ENCODE results near the gene ASCC3. TPM values are rescaled to one million over a fixed set of nuclear protein-coding genes. Genes with fewer than 3 reads are reported as not detected.

Gene ASCC3
- total RNA-seq, 1 donor from 2014 or later, result 75.3 TPM

GRCh38 chr6:100700009-100700408 is 181.1 kb downstream of the ASCC3 start:
- Histone ChIP-seq H4K20me1 (ENCODE audit: low read depth) (no peaks in the 10 kb centered on the region), H2AFZ (replicated peaks) (no peak overlapping the region), H3K79me2 (ENCODE audit: low read depth) (no peaks in the 10 kb centered on the region), H3K4me1 (no peaks in the 10 kb centered on the region), H3K4me3 (no peak overlapping the region), H3K4me2 (no peak overlapping the region), H3K9me3 (ENCODE audit: low read depth) (no peaks in the 10 kb centered on the region), H3F3A (ENCODE audit: low read depth) (no peaks in the 10 kb centered on the region), H3K36me3 (no peaks in the 10 kb centered on the region), H3K27me3 (no peaks in the 10 kb centered on the region), H3K27ac (no peak overlapping the region), H3K9ac (no peak overlapping the region)
- H3K4me3 Mint-ChIP-seq, result no peak overlapping the region
- peaks cover 15% of the 10 kb centered on the region for H3K36me3 Mint-ChIP-seq
- H3K27me3 Mint-ChIP-seq (ENCODE audit: insufficient read depth, low read depth), result no peaks in the 10 kb centered on the region
- peaks cover 14% of the 10 kb centered on the region for H3K9me3 Mint-ChIP-seq
- DNase-seq (ENCODE audit: low spot score), result no peak
- H3K27ac Mint-ChIP-seq, result no peak overlapping the region
- H3K4me1 Mint-ChIP-seq, result peaks cover 3% of the 10 kb centered on the region
- TF ChIP-seq EZH2phosphoT487 (IDR thresholded peaks at IDR 0.05) (no peak), CTCF (IDR thresholded peaks at IDR 0.05) (no peak), EZH2 (IDR thresholded peaks at IDR 0.05) (no peak)

- H3K9me3 ChIP-seq (ENCODE audit: low read depth), result no peaks in the 10 kb centered on the region
- H3K79me2 ChIP-seq (ENCODE audit: low read depth), result no peaks in the 10 kb centered on the region
- H3K4me1 Mint-ChIP-seq, result no peaks in the 10 kb centered on the region
- no peaks in the 10 kb centered on the region for H3F3A ChIP-seq (ENCODE audit: low read depth)
- H3K27ac ChIP-seq, result no peak overlapping the region
- H3K4me3 ChIP-seq, result no peak overlapping the region
- no peaks in the 10 kb centered on the region for H4K20me1 ChIP-seq (ENCODE audit: low read depth)
- H3K9me3 Mint-ChIP-seq, result peaks cover 10% of the 10 kb centered on the region
- DNase-seq (ENCODE audit: low spot score), result no peak
- TF ChIP-seq CTCF (IDR thresholded peaks at IDR 0.05) (no peak), EZH2 (IDR thresholded peaks at IDR 0.05) (no peak), EZH2phosphoT487 (IDR thresholded peaks at IDR 0.05) (no peak)
- no peaks in the 10 kb centered on the region for H3K36me3 ChIP-seq
- no peak overlapping the region for H3K27ac Mint-ChIP-seq
- peaks cover 6% of the 10 kb centered on the region for H3K36me3 Mint-ChIP-seq
- no peak overlapping the region for H2AFZ ChIP-seq (replicated peaks)
- H3K4me3 Mint-ChIP-seq, result no peak overlapping the region
- H3K4me1 ChIP-seq, result no peaks in the 10 kb centered on the region
- no peak overlapping the region for H3K9ac ChIP-seq
- H3K27me3 Mint-ChIP-seq (ENCODE audit: insufficient read depth, low read depth), result no peaks in the 10 kb centered on the region
- H3K4me2 ChIP-seq, result no peak overlapping the region
- no peaks in the 10 kb centered on the region for H3K27me3 ChIP-seq
Observed at GRCh38 chr6:100695445-100695844, 185.7 kb downstream of the ASCC3 start.

GRCh38 chr6:100693249-100693927 is 187.7 kb downstream of the ASCC3 start:
- H3K4me3 Mint-ChIP-seq, result no peak overlapping the region
- Histone ChIP-seq H3K9ac (no peak overlapping the region), H3K4me3 (no peak overlapping the region), H3K4me2 (no peak overlapping the region), H3K79me2 (ENCODE audit: low read depth) (no peaks in the 10 kb centered on the region), H3K27ac (no peak overlapping the region), H3K4me1 (no peaks in the 10 kb centered on the region), H3F3A (ENCODE audit: low read depth) (no peaks in the 10 kb centered on the region), H3K9me3 (ENCODE audit: low read depth) (no peaks in the 10 kb centered on the region), H3K27me3 (no peaks in the 10 kb centered on the region), H4K20me1 (ENCODE audit: low read depth) (no peaks in the 10 kb centered on the region), H2AFZ (replicated peaks) (no peak overlapping the region), H3K36me3 (no peaks in the 10 kb centered on the region)
- H3K4me1 Mint-ChIP-seq, result no peaks in the 10 kb centered on the region
- no peak for TF ChIP-seq EZH2phosphoT487 (IDR thresholded peaks at IDR 0.05)
- no peak for TF ChIP-seq CTCF (IDR thresholded peaks at IDR 0.05)
- TF ChIP-seq EZH2 (IDR thresholded peaks at IDR 0.05), result no peak
- H3K27ac Mint-ChIP-seq, result no peak overlapping the region
- H3K9me3 Mint-ChIP-seq, result no peaks in the 10 kb centered on the region
- no peaks in the 10 kb centered on the region for H3K36me3 Mint-ChIP-seq
- no peak for DNase-seq (ENCODE audit: low spot score)
- H3K27me3 Mint-ChIP-seq (ENCODE audit: insufficient read depth, low read depth), result no peaks in the 10 kb centered on the region

Measured in neural progenitor cell (in vitro differentiated cells).